ENCODE measurements around the gene GNL2.

GRCh38 chr1:37606481-37607263 is 10.9 kb upstream of the GNL2 start:
- TF ChIP-seq CTCF (IDR thresholded peaks at IDR 0.05; ENCODE audit: insufficient read depth, low read length) (no peak), REST (IDR thresholded peaks at IDR 0.05; ENCODE audit: insufficient replicate concordance, low read depth) (no peak)
